Activated gamma-delta T cell (primary cell): ENCODE measurements around the gene GLYATL1.

ENCODE experiments used
- DNase-seq: peaks from one replicate; lab custom pipeline; 2025; lab: John Stamatoyannopoulos, UW
- total RNA-seq, 2 donors: gene quantifications; one replicate each; lab custom pipeline; 2026; lab: John Stamatoyannopoulos, UW

GLYATL1 gene, protein sequence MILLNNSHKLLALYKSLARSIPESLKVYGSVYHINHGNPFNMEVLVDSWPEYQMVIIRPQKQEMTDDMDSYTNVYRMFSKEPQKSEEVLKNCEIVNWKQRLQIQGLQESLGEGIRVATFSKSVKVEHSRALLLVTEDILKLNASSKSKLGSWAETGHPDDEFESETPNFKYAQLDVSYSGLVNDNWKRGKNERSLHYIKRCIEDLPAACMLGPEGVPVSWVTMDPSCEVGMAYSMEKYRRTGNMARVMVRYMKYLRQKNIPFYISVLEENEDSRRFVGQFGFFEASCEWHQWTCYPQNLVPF
- total RNA-seq, result 0.04 to 0.26 reads per million in 2 donors

DNA sequence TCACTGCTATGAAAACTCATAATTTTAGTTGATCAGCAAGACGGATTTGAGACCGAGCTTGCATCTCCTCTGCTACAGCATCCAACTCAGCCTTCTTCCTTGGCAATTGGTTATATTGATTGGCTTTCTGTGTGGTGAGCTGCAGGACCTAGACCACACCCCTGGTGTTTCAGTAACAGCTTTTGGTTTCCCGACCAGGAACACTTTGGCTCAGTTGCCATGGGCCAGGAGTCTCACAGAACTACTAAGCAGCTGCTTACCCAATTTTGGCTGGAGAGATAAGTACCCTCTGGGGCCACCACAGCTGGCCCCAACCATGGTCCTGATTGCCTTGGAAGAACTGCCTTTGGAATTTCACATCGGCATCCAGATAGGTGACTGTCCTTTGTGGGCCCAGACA, at the start of gene GLYATL1:
Gene GLYATL1 (plus strand): TSS at position 212 of the 400 bp plus-strand sequence. CDS start 7,600 bp downstream, outside the sequence.
- DNase-seq, result no peak

DNA sequence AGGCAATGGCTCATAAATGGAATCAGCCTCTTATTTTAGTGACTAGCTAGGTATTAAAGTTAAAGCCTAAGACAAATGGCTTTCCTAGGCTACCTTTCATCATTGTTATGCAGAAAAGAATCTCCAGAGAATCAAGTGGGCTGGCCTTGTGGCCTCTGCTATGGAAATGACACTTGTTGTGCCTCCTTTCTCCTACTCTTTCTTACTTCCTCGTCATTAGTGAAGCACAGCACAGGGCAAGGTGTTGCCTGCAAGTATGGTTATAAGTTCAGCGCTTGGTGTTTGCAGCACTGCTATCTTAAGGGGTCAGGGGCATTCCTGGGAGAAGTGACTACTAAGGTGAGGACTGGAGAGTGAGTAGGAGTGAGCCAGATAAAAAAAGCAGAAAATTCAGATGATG, 45.4 kb upstream of the GLYATL1 start:
- DNase-seq, result no peak

DNA sequence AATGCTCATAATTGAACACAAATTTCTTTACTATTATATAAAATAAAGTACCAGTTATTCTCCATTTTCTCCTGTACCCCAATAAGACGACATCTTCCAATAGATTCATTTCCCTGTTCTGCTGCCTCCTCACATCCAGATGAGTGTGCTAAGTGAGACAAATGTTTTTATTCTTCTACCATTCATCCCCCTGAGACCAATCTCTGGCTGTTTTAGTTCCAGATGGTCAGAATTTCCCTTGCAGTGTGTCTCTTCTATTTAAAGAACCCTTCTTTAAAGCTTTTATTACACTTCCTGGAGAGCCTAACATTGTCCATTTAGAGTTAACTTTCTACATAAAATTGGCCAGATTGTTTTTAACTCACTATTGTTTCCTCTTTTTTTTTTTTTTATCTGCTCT, 41.2 kb upstream of the GLYATL1 start:
- DNase-seq, result no peak

DNA sequence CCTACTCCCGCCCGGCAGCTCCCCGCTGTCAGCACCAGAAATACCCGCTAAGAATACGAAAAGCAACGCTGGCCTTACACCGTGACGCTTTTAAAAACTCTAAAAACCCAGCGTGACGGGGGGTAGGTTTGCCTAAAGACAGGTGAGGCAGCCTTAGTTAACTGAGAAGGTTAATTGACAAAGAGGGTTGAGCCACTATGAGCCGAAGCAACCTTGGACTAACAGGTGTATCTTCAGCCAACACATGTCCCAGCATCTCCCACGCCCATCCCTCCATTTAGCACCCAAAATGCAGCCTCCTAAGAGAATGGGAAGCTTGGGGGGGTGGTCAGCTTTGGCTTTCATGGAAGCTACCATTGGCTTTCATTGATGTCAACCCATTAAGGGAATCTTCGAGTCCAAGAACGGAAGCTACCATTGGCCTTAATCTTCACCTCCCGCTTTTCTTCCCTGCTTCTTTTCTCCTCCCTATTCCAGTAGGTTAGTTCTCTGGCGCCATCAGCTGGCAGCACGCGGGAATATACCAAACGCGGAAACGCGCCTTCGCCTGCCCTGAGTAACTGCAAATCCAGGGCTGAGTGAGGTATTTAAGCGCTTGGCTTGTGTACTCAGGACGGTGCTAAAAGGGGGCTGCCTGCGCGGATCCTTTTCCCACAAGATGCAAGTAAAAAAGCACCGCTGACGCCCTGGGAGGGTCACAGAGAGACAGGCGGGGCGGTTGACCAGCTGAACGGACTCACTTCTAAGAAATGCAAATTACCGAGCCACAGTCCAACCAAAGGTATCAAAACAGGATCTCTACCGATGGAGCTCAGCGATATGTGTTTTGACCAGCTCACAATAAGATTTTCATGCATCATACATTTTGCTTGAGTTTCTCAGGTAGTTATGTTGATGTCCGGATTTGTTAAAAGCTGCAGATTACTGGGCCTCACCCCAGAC, 38.5 kb upstream of the GLYATL1 start:
- no peak for DNase-seq

DNA sequence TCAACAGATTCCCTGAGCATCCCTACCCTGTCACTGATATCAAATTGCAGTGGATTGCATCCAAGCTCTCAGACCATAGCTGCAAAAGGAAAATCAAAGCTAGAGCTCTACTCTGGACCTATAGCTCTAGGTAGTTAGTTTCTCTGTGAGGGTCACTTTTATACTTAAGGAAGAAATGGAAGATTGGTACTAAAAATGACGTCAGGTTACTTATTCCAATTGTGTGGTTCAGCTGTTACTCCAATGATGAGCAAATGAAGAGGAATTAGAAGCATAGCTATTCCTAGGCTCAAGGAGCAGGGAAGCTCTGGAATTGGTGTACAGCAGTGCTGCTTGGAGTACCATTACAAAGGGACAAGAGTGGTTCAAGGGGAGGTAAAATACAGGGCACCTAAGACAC, 36.4 kb upstream of the GLYATL1 start:
- no peak for DNase-seq

DNA sequence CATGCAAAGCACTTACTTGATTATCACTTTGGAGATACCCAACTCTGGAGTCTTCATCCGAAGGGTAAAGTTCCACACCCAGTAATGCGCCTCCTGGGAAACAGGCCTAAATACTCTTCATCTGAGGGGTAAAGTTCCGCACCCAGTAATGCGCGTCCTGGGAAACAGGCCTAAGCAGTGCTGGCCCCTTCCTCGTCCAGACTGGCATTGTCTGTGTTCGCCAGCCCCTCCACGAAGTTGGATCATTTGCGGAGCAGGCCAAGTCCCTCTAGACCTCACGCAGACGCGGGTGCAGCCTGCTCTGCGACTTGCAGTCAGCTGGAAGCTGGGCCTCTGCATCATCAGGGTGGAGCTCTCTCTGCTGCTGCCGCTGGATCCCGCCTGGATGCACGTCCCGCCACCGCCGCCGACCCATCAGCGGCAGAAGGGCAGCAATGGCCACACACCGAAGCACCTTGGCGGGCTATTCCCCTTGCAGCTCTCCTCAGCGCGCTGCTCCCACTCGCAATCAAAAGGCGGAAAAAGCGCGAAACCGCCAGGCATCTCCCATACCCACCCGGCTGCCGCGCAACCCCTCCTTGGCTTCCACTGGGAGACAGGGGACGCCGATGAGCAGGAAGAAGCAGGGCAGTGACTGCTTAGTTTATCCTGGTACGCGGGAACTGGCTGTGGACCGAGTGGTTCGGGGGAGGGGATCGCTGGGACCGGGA, 34.1 kb upstream of the GLYATL1 start:
- no peak for DNase-seq

DNA sequence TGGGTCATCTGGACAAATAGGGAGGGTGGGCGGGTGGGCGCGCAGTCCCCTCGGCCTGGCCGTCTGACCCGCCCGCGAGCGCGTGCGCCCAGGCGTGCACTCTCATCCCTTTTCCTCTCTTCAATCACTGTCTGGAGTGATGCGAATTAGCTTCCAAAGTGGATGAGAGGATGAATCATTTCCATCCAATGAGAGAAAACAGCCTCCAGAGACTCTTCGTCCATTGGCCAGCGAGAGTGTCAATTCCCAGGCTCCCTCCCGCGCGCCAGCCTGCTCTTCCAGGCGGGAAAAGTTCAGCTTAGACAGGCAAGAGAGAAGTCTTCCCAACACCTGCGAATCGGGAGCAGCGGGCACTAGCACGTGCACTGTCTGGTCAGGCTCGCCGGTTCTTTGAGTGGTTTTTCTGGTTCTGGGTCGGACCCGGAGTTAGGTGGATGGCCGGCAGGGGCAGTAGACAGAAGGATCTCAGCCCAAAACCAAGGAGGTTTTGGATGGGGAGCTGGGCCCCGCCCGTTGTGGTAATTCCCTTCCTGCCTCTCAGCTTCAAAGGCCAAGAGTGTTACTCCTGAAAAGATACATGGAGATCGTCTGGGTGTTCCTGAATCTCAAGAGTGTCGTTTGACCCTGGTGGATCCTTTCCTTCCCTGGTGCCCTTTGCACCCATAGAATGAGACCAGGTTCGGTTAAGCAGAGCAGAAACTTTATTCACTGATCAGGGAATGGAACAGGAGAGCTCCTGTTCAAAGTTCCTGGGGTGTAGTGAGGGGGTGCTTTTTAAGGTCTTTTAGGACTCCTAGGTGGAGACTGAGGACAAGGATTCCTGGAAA, 33.4 kb upstream of the GLYATL1 start:
- DNase-seq, result no peak

DNA sequence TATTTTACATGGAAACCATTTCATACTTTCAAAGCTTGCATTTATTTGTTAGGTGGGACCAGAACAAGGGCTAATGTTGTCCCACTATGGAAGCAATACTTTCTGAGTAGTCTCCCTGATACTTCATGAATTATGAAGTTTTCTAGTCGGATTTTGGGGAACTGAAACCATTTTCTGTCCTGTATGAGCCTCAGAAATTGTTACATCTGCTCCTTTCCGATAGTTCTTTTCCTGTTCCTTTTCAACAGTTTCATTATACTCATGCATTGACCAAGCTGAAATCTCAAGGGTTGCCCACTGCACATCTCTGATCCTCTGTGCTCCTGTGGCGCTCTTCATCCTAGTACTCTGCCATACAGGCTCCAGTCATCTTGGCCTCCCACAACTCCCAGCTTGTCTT, 31.5 kb upstream of the GLYATL1 start:
- DNase-seq, result no peak

DNA sequence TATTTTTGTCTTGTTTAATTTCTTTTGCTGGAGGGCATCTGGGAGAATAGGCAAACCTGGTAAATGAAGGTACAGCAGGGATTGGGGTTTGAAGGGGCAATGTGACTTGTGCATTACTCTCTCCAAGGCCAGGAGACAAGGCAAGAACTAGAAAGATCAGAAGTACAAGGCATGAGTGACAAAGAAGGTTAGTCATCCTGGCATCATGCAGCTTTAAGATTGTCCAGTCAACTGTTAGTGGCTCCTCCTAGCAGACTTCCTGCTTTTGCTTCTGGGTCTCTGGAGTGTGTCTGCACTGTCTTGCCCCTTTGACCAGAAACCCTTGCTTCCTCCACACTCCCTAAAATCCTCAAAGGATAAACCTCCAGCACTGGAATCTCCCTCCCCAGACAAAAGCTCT, 27.2 kb upstream of the GLYATL1 start:
- no peak for DNase-seq

DNA sequence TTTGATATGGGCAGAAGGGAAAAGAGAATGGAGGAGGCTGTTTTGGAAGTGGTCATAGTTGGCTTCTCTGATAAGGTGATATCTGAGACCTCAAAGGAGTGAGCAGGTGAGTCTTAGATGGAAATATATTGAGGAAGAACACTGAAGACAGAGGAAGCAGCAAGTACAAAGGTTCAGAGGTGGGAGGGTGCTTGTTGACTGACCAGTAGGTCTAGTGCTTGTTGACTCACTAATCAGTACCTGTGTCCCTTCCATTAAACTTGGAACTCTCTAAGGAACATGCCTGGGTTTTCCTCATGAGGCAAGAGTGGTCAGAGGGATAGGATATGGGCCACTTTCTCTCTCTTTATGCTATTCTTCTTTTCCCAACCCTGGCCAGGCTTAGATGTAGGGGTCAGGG, 25.6 kb upstream of the GLYATL1 start:
- no peak for DNase-seq

DNA sequence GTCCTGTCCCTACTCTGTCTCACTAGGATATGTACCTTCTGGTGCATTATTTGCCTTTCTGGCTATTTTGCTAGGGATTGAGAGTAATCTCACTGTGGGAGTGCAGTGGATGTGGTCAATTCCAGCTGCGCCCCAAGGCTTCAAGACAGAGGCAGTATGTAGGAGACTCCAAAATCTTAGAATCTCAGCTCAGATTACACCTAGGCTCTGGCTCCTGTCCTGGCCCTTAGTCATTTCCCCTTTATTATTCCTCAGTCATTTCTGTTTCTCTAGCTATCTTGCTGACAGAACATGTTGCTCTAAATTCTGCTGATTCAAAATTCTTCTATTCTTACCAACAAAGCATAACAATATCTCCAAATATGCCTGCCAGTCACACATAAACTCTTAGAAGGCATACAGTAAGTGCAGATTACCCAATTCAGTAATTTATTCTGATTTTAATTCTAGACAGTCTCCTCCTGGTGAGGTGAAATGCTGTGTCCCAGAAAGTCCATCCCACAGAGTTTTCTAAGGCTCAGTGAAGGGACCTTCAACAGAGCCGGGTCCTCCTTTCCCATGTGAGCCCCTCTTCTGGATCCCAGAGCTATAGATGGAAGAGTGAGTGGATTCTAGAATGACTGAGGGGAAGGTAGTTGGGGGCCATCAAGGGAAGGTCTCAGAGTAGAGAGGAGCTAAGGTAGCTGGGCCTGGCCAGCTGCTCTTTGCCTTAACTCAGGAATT, 24.3 kb upstream of the GLYATL1 start:
- no peak for DNase-seq

DNA sequence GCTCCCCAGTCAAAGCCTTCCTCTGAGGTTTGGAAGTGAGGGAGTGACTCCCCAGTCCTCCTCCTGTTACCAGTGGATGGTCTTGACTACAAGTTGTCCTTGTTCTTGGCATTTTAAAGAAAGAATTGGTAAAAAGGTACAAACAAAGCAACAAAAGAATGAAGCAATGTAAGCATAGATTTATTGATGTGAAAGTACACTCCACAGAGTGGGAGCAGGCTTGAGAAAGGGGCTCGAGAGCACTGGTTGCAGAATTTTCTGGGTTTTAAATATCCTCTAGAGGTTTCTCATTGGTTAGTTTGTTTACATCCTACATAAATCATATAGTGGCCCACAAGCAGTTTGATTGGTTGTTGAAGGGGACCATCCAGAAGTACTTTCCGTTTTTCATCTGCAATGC, 22.7 kb upstream of the GLYATL1 start:
- no peak for DNase-seq

DNA sequence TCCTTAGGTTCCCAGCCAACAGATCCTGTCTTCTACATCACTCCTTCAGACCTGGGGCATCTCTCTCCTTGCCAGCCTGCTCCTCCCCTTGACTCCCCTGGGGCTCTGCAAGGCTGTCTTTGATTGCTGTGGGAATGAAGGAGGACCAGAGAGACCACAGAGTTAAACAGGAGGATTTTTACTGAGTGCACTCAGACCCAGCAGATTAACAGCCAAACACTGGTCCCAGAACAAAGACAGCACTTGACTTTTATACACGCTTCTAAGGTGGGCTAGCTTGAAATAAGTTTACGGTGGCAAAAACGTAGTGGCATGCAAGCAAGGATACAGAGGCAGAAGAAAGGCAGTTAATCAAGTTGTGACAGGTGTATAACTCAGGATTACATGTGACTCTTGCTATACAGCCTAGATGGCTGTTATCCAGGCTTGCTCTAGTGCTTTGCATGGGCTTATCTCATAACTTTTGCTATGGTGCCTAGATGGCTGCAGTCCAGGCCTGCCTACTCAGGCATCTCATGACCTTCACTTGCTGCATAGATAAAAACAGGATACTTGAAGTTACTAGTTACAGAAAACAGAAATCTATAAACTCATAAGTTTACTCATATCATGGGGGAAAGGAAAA, 22.0 kb upstream of the GLYATL1 start:
- DNase-seq, result no peak

DNA sequence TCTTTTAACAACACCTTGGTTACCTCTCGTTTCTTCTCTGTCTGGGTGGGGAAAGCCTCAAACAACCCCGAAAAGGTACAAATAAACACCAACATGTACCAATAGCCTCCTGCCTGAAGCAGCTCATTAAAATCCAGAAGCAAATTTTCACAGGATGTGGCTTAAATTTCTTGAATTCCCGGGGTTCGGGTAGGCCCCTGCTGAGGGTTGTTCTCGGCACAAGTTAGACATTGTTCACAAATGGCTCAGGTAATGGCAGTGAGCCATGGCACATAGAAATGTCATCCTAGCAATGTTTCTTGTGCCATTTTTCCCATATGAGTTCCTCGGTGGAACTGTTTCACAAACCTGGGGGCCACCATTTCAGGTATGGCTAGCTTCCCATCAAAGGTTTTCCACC, 19.7 kb upstream of the GLYATL1 start:
- DNase-seq, result no peak

DNA sequence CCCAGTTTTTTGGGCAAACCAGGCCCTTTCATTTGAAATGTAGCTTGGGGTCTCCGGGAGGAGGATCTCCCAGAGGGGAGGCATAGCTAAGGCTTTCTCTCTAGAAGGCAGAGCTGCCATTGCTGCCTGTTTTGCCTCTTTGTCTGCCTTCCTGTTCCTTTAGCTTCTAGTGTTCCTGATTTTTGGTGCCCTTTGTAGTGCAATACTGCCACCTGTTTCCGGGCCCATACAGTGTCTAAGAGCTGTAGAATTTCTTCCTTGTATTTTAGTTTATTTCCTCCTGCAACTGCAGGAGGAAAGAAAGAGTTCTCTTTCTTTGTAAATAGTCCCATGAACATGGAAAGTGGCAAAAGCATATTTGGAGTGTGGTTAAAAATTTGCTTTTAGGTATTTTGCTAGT, 19.3 kb upstream of the GLYATL1 start:
- no peak for DNase-seq

DNA sequence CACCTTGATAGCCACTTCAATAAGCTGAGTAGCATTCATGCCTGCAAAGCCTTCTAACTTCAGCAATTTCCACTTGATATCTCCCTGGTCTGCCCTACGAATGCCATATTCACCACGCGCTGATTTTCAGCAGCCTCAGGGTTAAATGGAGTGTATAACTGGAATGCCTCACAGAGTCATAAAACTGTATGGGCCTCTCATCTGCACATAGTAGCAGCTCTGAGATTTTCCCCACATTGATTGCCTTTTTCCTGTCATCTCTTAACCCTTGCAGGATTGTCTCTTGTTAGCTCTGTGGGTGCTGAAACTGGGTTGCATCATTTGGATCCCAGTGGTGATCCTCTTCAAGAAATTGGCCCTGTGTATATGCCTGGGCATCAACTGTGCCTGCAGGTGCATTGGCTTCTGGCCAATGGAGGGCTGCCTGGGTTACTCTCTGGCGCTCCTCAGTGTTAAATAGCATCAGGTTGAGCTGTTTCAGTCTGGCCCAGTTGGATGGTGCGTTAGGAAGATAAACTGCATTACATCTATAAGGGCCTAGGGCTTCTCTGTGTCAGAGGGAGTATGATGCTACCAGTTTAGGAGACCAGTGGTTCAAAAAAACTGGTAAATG, 17.4 kb upstream of the GLYATL1 start:
- no peak for DNase-seq

DNA sequence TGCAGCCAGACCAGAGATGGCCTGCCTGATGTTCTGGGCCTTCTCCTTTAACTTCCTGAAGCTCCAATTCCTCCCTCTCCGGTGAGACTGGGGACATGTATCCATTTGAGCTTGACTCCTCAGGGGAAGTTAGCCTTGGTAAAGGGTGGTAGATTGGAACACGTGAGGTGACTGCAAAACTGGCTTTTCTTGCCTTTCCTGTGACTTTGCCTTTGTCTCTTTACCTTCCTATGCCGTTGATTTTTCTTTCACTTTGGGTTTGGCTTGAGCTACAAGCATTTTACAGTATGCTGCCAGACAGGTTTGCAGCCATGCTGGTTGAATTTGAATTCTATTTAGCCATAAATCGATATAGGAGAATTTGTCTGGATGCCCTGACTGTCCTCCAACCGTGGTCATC, 16.8 kb upstream of the GLYATL1 start:
- DNase-seq, result no peak

DNA sequence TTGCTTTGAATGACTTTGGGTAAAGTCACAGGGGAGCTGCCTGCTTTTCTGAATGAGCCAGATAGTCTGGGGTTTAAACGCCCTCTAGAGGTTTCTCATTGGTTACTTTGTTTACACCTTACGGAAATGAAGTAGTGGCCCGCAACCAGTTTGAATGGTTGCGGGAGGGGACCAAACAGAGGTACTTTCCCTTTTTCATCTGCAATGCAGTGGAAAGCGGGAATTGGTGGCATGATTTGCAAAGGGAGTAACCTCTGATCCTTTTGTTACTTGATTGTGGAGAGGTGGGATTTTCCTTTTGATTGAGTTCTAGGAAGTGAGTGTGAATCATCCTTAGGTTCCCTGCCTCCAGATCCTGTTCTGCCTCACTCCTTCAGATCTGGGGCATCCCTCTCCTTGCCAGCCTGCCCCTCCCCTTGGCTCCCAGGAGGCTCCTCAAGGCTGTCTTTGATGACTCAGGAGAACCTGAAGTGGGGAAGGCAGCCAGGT, 15.9 kb upstream of the GLYATL1 start:
- no peak for DNase-seq

DNA sequence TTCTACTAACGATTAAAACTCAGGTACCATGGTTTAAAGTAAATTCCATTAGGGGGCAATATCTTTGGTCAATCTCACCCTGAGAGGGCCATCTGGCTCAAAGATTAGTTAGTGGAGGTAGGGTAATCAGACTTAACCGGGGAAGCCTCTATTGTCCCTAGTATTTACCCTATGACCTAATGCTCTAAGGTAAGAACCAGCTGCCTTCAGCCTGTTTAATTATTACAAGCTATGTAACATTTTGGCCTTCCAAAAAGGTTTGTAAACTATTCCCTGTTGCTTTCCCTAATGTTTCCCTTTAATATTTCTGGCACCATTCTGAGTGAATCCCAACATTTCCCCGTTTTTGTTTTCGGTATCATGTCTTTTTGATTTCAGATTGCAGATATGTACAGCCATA, 15.1 kb upstream of the GLYATL1 start:
- DNase-seq, result no peak

DNA sequence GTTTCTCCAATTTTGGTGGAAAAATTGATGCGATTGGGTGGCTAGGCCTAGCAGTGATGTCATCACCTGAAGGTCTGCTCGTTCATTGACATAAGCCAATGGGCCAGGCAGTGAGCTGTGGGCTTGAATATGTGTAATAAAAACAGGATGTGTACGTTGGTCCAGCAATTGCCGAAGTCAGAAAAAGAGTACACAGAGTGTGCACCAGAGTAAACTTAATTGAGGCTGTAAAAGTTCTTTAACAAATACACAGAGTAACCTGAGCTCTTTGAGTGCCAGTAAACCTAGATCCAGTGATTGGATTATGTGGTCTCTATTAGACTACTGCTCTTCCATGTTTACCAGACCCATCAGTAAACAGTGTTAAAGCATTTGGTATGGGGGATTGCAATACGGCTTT, 13.0 kb upstream of the GLYATL1 start:
- no peak for DNase-seq
